Measurements from ENCODE around the gene KCNMA1.
A peak's percentile ranks its signal among the peaks of the same experiment; 100 is the strongest.

The KCNMA1 gene

DNA sequence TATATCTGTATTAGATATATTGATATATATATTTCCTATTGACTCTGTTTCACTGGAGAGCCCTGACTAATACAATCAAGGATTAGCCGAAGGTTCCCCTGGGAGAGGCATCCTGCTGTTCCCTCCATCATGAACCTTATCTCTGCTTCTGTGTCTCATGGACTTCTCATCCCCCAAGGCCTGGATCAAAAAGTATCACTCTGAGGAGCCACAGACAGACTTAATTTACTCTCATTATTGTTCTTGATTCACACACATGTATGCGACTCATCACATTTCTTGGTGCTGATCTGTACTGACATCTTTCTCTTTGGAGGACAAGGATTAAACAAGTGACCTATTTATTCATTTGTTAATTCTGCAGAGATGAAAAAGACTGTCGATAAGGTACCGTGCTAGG lies 550.2 kb downstream of the KCNMA1 start:
- Histone ChIP-seq H3K4ac (ENCODE audit: low read depth, low read length) (no peak overlapping the region), H3K27me3 (ENCODE audit: insufficient read depth, low read length, poor library complexity) (no peaks in the 10 kb centered on the region)

DNA sequence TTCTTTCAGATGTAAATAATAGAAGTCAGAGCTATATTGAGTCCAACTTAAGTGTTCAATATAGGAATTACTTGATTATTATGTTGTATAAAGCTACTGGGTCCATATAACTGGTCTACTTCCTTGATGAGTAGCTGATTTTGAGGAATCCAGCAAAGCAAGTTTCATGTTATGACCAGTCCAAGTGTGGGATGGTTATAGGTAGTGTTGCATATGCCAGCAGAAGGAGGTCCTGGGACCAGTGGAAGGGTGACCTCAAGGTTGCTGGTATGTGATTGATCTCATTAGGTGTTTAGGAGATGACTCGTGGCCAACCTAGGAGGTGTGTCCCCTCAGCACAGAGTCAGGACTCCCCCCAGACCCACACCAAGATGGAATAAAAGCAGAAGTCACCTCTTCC lies 551.5 kb downstream of the KCNMA1 start:
- no CpG with 5 or more reads among the region's 1 CpG for WGBS (ENCODE audit: extremely low coverage, insufficient coverage, low lambda C conversion rate)
- H3K27ac ChIP-seq (ENCODE audit: low read depth, low read length): no peak overlapping the region

More for the DNA sequence above, 550.2 kb downstream of the KCNMA1 start:
- H3K56ac ChIP-seq (ENCODE audit: low read length): no peak overlapping the region
- H4K5ac ChIP-seq (ENCODE audit: low read length): no peak overlapping the region
- H3K79me2 ChIP-seq (ENCODE audit: control insufficient read depth, insufficient read depth, low read length): no peaks in the 10 kb centered on the region
- no peak overlapping the region for H2BK120ac ChIP-seq (ENCODE audit: low read depth, low read length)
- no peak overlapping the region for H2BK5ac ChIP-seq (ENCODE audit: low read length)
- no peaks in the 10 kb centered on the region for H3K4me1 ChIP-seq (ENCODE audit: control insufficient read depth, low read depth, low read length)
- H3K79me1 ChIP-seq (ENCODE audit: low read length): no peaks in the 10 kb centered on the region
- no peak overlapping the region for H2AK5ac ChIP-seq (ENCODE audit: low read length)
- H3K18ac ChIP-seq (ENCODE audit: low read length): no peak overlapping the region
- H2BK15ac ChIP-seq (replicated peaks; ENCODE audit: low read depth): no peak overlapping the region
- H3K9ac ChIP-seq (ENCODE audit: low read length): no peak overlapping the region
- no peak for DNase-seq
- H3K36me3 ChIP-seq (ENCODE audit: control insufficient read depth, insufficient read depth, low read length): no peaks in the 10 kb centered on the region
- WGBS (ENCODE audit: extremely low coverage, insufficient coverage, low lambda C conversion rate): no CpG with 5 or more reads among the region's 4 CpGs
- no peak overlapping the region for H3K4me3 ChIP-seq (ENCODE audit: low read length)
- H3K23ac ChIP-seq (ENCODE audit: low read length): no peak overlapping the region
- no peak overlapping the region for H4K8ac ChIP-seq (ENCODE audit: low read depth, low read length)
- H3K4me2 ChIP-seq (ENCODE audit: low read length): no peak overlapping the region
- no peak overlapping the region for H3K27ac ChIP-seq (ENCODE audit: low read depth, low read length)

GRCh38 chr10:77085344-77085743 lies 552.3 kb downstream of the KCNMA1 start:
- Histone ChIP-seq H2BK15ac (replicated peaks; ENCODE audit: low read depth) (no peak overlapping the region), H2BK120ac (ENCODE audit: low read depth, low read length) (no peak overlapping the region), H3K27me3 (ENCODE audit: insufficient read depth, low read length, poor library complexity) (no peaks in the 10 kb centered on the region), H3K9ac (ENCODE audit: low read length) (no peak overlapping the region), H3K36me3 (ENCODE audit: control insufficient read depth, insufficient read depth, low read length) (no peaks in the 10 kb centered on the region), H3K27ac (ENCODE audit: low read depth, low read length) (no peak overlapping the region), H3K4me3 (ENCODE audit: low read length) (no peak overlapping the region), H3K4me1 (ENCODE audit: control insufficient read depth, low read depth, low read length) (peaks cover 3% of the 10 kb centered on the region), H3K56ac (ENCODE audit: low read length) (no peak overlapping the region), H4K8ac (ENCODE audit: low read depth, low read length) (no peak overlapping the region), H2BK5ac (ENCODE audit: low read length) (no peak overlapping the region), H3K23ac (ENCODE audit: low read length) (no peak overlapping the region), H3K4me2 (ENCODE audit: low read length) (no peak overlapping the region), H3K18ac (ENCODE audit: low read length) (no peak overlapping the region), H2AK5ac (ENCODE audit: low read length) (no peak overlapping the region), H3K4ac (ENCODE audit: low read depth, low read length) (no peak overlapping the region), H3K79me2 (ENCODE audit: control insufficient read depth, insufficient read depth, low read length) (no peaks in the 10 kb centered on the region), H4K5ac (ENCODE audit: low read length) (no peak overlapping the region), H3K79me1 (ENCODE audit: low read length) (no peaks in the 10 kb centered on the region)
- DNase-seq: no peak
- no CpG with 5 or more reads among the region's 4 CpGs for WGBS (ENCODE audit: extremely low coverage, insufficient coverage, low lambda C conversion rate)

More for the DNA sequence above, 551.5 kb downstream of the KCNMA1 start:
- Histone ChIP-seq H3K18ac (ENCODE audit: low read length) (no peak overlapping the region), H3K4me1 (ENCODE audit: control insufficient read depth, low read depth, low read length) (peaks cover 3% of the 10 kb centered on the region), H3K4me2 (ENCODE audit: low read length) (no peak overlapping the region), H3K23ac (ENCODE audit: low read length) (no peak overlapping the region), H4K8ac (ENCODE audit: low read depth, low read length) (no peak overlapping the region), H2BK5ac (ENCODE audit: low read length) (no peak overlapping the region), H3K4ac (ENCODE audit: low read depth, low read length) (no peak overlapping the region), H3K79me2 (ENCODE audit: control insufficient read depth, insufficient read depth, low read length) (no peaks in the 10 kb centered on the region), H2BK15ac (replicated peaks; ENCODE audit: low read depth) (no peak overlapping the region), H3K27me3 (ENCODE audit: insufficient read depth, low read length, poor library complexity) (no peaks in the 10 kb centered on the region), H4K5ac (ENCODE audit: low read length) (no peak overlapping the region), H3K56ac (ENCODE audit: low read length) (no peak overlapping the region), H2AK5ac (ENCODE audit: low read length) (no peak overlapping the region), H3K79me1 (ENCODE audit: low read length) (no peaks in the 10 kb centered on the region), H3K36me3 (ENCODE audit: control insufficient read depth, insufficient read depth, low read length) (no peaks in the 10 kb centered on the region), H3K9ac (ENCODE audit: low read length) (no peak overlapping the region), H2BK120ac (ENCODE audit: low read depth, low read length) (no peak overlapping the region), H3K4me3 (ENCODE audit: low read length) (no peak overlapping the region)
- DNase-seq: no peak

GRCh38 chr10:77084431-77085144 lies 553.0 kb downstream of the KCNMA1 start:
- no peak overlapping the region for H3K4me3 ChIP-seq (ENCODE audit: low read length)
- H3K27ac ChIP-seq (ENCODE audit: low read depth, low read length): no peak overlapping the region
- no peak overlapping the region for H3K18ac ChIP-seq (ENCODE audit: low read length)
- no peak overlapping the region for H2BK120ac ChIP-seq (ENCODE audit: low read depth, low read length)
- H2AK5ac ChIP-seq (ENCODE audit: low read length): no peak overlapping the region
- H4K8ac ChIP-seq (ENCODE audit: low read depth, low read length): no peak overlapping the region
- no peak overlapping the region for H3K4me2 ChIP-seq (ENCODE audit: low read length)
- no peak overlapping the region for H2BK5ac ChIP-seq (ENCODE audit: low read length)
- H3K36me3 ChIP-seq (ENCODE audit: control insufficient read depth, insufficient read depth, low read length): no peaks in the 10 kb centered on the region
- H3K23ac ChIP-seq (ENCODE audit: low read length): no peak overlapping the region
- H3K79me1 ChIP-seq (ENCODE audit: low read length): no peaks in the 10 kb centered on the region
- no peaks in the 10 kb centered on the region for H3K79me2 ChIP-seq (ENCODE audit: control insufficient read depth, insufficient read depth, low read length)
- no peak overlapping the region for H3K9ac ChIP-seq (ENCODE audit: low read length)
- H4K5ac ChIP-seq (ENCODE audit: low read length): no peak overlapping the region
- peaks cover 3% of the 10 kb centered on the region for H3K4me1 ChIP-seq (ENCODE audit: control insufficient read depth, low read depth, low read length)
- DNase-seq: no peak
- no peak overlapping the region for H3K56ac ChIP-seq (ENCODE audit: low read length)
- no peak overlapping the region for H2BK15ac ChIP-seq (replicated peaks; ENCODE audit: low read depth)
- no peak overlapping the region for H3K4ac ChIP-seq (ENCODE audit: low read depth, low read length)
- H3K27me3 ChIP-seq (ENCODE audit: insufficient read depth, low read length, poor library complexity): no peaks in the 10 kb centered on the region
- WGBS (ENCODE audit: extremely low coverage, insufficient coverage, low lambda C conversion rate): no CpG with 5 or more reads among the region's 12 CpGs

GRCh38 chr10:77082601-77083252 lies 554.9 kb downstream of the KCNMA1 start:
- Histone ChIP-seq H3K23ac (ENCODE audit: low read length) (no peak overlapping the region), H2BK15ac (replicated peaks; ENCODE audit: low read depth) (no peak overlapping the region), H2AK5ac (ENCODE audit: low read length) (no peak overlapping the region), H3K4me1 (ENCODE audit: control insufficient read depth, low read depth, low read length) (peaks cover 3% of the 10 kb centered on the region), H4K8ac (ENCODE audit: low read depth, low read length) (no peak overlapping the region), H3K36me3 (ENCODE audit: control insufficient read depth, insufficient read depth, low read length) (no peaks in the 10 kb centered on the region), H2BK120ac (ENCODE audit: low read depth, low read length) (no peak overlapping the region), H3K9ac (ENCODE audit: low read length) (no peak overlapping the region), H3K79me1 (ENCODE audit: low read length) (no peaks in the 10 kb centered on the region), H3K79me2 (ENCODE audit: control insufficient read depth, insufficient read depth, low read length) (no peaks in the 10 kb centered on the region), H2BK5ac (ENCODE audit: low read length) (no peak overlapping the region), H3K27ac (ENCODE audit: low read depth, low read length) (no peak overlapping the region), H3K18ac (ENCODE audit: low read length) (no peak overlapping the region), H3K4ac (ENCODE audit: low read depth, low read length) (no peak overlapping the region), H3K4me2 (ENCODE audit: low read length) (no peak overlapping the region), H4K5ac (ENCODE audit: low read length) (no peak overlapping the region), H3K56ac (ENCODE audit: low read length) (no peak overlapping the region), H3K27me3 (ENCODE audit: insufficient read depth, low read length, poor library complexity) (no peaks in the 10 kb centered on the region), H3K4me3 (ENCODE audit: low read length) (no peak overlapping the region)
- DNase-seq: peak; percentile 75
- no CpG with 5 or more reads among the region's 7 CpGs for WGBS (ENCODE audit: extremely low coverage, insufficient coverage, low lambda C conversion rate)

Measured in mesendoderm (in vitro differentiated cells).